GM19452 (cell line): ENCODE measurements around the gene ZNF692.
A peak's percentile ranks its signal among the peaks of the same experiment; 100 is the strongest.
"Not testable (repeated sequence)": the region's sequence is repeated elsewhere in the genome, so short reads cannot be mapped to it uniquely, and the experiment has no call there.

Experiments
- ATAC-seq: cut with Tn5 transposase; IDR thresholded peaks from one replicate; pipeline ENCODE4 v1.9.1; 2021; ENCODE audit not compliant: unreplicated experiment

The ZNF692 gene

DNA sequence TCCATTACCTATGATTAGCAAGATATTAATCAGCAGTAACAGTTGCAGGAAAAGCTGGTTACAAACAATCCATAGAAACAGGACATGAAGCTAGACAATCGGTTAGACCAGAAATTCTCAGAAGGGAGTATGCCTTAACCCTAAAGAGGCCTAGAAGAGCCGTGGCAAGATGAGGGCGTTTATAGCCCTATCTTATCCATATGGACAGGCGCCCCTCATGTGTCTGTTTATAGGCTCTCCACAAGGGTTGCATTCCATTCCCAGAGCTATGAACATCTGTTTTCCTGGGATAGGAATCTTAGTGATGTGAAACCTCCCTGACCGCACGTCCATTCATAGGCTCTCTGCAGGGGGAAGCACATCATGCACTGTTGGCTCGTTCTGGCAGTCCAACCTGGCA is 23.5 kb upstream of the ZNF692 start:
- ATAC-seq, result not testable (repeated sequence)

DNA sequence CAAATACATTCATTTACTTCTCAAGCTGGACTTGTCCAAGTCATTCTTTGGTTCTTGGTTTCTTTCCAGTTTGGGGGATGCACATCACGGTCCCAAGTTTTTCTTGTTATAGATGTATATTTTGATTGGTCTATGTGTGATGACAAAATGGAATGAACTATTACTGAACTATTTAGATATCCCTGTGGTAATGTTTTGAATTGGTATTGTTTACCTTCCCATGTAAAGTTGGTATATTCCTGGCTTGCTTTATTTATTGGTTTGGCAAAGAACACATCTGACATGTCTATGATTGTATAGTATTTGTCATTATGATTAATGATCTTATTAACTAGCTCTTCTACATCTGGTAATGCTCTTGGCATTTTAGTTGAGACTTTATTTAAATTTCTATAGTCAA is 22.4 kb upstream of the ZNF692 start:
- ATAC-seq, result no peak

DNA sequence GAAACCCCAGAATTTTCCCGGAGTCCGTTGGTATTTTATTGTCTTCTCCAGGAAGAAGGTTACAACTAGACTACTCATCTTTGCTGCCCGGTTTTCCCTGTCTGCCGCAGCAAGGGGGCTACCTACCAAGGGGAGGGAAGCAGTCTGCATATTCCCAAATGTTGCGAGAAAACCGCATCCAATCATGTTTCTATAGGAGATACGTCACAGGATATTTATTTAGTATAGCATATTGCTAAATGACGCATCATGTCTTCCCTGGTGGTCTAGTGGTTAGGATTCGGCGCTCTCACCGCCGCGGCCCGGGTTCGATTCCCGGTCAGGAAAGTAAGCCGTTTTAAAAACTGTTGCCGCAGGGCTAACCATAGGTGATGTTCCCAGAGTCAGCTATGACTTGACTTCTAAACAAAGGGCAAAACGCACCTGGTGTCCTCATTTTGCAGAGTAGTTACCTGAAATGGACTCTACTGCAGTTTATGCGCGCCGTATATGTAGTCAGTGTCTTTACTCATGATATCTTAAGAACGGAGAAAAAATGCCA is 15.2 kb upstream of the ZNF692 start:
- ATAC-seq, result peak; percentile 55

DNA sequence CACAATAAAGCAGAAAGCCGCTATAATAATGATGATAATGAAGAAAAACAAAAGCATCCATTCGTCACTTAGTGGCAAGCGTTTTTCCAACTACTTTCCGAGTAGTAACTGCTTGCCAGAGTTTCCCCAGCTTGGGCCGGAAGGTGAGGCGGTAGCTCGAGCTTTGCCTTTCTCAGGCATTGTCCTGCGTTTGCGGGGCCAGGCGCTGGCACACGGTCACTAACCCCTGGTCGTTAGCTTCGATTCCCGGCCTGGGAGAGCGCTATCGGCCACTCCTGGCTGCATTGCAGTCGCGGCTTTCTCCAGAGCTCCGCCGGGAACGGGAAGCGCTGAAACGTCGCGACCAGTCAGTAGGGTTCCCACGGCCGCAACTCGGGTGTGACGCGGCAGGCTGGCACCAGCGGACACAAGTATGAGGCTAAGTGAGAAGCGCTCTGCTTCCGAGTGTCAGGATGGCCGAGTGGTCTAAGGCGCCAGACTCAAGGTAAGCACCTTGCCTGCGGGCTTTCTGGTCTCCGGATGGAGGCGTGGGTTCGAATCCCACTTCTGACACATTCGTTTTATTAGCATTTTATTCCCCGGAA is 14.6 kb upstream of the ZNF692 start:
- peak; percentile 80 for ATAC-seq

DNA sequence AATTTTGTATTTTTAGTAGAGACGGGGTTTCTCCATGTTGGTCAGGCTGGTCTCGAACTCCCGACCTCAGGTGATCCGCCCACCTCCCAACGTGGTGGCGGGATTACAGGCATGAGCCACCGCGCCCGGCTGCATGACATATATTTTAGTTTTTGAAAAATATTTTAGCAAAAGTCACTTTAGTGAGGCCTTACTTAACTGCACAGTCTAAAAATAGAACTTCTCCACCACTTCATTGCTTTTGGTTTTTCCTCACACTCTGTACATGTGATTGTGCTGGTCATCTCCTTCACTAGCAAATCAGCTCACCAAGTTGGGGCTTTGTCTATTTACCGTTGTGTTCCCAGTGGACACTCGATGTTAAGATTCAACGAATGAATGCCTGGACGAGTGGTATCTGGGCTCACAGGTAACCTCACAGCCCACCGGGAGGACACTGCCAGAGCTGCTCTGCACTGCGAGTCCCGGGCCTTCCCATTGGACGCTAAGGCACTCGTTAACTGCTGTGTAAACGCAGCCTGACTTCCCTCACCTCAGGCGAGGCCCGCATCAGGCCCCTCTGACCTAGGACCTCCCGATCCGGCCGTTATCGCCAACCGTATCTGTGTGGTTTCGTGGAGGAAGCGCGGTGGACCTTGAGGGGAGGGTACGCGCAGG is 14.0 kb upstream of the ZNF692 start:
- ATAC-seq, result peak; percentile 40

DNA sequence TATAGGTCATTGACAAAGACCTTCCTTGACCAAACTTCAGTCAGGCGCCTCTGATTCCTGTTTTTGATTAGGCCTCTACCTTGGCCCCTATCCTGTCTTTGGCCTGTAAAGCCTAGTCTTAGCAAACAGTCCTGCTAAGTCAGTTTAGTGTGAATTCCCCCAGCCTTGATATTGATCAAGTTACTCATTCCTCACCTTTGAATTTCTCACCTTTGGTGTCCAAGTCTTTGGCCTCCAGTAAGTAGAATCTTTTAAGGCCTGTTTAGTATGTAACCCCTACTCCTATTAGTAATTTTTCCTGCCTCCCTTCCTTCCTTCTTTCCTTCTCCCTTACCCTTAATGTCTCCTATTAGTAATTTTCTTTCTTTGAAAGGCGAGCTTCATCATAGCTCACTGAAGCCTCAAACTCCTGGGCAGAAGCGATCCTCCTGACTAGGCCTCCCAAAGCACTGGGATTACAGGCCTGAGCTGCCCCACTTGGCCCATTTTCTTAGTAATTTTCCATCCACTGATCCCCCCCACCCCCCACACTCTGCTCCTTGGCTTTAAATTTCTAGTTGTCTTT is 13.0 kb upstream of the ZNF692 start:
- ATAC-seq, result no peak

DNA sequence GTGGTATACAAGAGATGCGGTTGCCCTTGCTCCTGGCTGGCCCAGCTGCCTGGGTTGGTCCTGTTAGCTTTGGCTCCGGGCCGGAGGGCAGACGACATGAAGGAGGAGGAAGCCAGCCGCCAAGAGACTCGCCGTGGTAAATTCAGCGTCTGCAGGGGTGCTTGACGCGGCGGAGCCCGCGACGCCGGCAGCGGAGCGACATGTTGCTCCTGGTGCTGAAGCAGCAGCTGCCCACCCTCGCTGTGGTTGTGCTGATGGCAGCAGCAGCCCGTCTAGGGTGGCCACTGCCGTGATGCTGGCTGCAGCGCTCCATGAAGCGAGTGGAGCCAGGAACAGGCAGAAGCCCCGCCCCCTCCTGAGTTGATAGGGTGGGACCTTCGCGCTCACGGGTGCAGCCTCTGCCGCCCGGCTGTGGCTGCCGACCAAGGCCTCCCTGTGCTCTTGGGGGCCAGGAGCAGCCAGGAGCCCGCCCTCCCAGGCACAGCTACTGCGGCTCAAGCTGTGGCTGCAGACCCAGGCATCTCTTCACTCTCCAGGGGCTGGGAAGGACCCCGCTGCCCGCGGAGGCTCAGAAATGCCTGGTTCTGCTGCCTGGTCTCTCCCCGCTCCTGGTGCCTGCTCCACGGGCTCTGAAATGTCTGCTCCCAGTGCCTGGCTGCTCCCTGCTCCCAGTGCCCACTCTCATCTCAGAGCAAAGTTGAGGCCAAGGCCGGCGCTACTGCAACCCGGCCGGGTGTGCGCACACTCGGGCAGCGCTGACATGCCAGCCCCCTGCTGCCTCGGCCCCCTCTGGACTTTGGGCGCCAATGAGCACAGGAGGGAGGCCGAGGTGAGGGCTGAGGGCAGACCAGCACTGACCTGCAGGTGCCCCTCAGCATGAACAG is 4.4 kb upstream of the ZNF692 start:
- ATAC-seq, result peak; percentile 60

DNA sequence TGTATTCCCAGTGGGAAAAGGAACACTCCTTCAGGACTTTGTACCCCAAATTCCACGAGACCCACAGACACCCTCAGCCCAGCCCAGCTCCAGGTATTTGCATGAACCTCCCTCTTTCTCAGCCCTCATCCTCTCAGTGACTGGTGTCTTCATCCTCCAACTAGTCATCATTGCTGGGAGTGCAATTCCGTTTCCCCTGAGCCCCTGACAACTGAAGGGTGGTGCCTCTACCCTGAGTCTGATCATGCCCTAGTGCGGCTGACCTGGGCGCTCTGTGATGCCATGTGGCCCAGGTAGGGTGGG is 3.8 kb upstream of the ZNF692 start:
- ATAC-seq, result peak; percentile 5

DNA sequence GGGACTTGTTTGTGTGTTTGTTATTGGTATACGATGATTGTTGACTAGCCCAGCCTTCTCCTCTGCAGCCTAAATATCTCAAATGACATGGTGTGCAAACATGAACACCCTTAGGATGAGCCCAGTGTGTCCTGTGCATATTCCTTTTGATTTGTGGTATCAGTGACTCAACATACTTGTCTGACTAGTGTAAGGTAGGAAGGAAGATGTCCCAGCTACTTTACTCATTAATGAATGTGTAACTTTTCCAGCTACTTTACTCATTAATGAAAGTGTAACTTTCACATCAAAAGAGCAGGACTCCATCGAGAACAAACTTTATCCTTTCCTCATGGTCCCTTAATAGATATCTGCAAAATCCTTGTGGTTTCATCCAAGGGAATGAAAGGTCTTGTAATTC is 2.7 kb upstream of the ZNF692 start:
- ATAC-seq, result no peak

DNA sequence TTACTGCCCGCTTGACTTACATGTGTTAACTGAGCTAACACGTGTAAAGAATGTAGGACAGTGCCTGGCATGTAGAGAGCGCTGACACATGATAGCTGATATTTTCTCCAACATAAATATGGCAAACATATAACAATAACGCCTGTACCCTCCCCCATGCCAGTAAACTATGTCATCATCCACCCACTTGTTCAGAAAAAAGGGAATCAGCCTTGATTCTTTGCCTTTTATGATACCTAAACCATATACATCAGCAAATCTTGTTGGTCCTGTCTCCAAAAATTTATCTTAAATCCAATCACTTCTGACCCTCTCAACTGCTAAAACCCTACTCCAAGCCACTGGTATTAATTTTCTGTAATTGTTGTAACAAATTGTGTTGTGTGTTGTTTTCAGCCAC is 1.1 kb upstream of the ZNF692 start:
- ATAC-seq, result no peak

DNA sequence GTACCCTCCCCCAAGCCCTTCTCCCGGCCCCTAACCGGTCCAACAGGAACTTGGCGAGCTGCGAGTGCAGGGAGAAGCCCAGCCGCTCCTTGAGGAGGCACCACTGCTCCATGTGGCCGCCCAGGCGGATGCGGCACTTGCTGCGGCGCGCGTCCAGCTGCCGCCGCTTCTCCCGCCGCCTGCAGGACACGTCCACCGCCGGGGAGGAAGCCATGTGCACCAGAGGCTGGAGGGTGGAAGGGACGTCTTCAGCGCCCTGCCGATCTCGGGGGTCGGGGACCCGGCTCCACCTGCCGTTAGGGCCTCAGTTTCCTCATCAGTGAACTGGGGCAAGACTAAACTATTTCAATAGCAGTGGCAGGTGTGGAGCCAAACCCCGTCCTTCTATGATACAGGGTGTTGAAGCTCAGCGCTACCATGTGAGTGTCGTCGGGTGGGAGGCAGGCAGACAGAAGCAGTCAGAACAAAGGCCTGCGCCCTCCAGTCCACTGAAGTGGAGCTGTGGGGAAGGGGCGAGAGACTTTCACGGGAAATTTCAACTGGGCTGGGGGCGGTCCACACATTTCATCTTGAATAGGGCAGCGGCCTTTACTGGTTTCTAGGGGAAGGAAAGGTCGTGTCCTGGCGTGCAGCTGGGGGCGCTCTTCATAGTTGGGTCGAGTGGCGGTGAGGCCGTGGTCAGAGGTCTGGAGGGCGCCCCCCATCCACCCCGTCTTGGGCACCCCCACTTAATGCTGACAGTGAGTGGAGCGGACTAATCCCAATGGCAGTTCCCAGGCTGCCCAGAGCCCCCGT is 592 bp downstream of the ZNF692 start:
- peak; percentile 34 for ATAC-seq

DNA sequence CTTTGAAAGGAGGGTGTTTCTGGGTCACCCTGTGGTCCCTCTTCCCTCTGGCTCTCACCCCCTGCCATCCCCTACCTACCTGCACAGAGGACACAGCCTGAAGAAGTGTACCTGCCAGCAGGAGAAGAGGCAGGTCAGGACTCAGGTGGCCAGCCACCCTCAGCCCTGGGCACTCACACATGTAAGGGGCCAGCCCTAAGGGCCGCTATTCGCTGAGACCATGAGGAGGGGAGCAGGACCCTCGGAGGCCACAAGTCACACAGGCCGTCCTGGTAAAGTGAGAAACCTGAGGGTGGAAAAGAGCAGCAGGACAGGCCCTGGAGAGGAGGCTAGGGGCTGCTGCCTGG is 1.2 kb downstream of the ZNF692 start:
- no peak for ATAC-seq

DNA sequence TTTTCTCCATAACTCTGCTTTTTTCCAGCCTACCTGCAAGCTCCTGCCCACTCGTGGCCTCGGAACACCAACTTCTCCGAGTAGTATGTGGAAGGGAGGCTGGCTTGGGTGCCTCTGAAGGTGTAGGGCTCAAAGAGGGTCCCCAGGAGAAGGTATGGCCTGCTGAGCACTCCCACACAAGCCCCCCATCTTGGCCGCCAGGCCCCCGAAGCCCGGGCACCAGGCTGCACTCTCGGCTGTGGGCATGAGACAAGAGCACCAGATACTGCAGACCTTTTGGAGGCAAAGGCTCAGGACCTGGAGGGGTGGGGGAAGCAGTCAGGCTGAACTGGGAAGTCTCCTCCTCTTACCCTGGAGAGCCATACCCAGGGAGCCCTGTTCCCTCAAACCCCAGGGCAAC is 1.7 kb downstream of the ZNF692 start:
- no peak for ATAC-seq

DNA sequence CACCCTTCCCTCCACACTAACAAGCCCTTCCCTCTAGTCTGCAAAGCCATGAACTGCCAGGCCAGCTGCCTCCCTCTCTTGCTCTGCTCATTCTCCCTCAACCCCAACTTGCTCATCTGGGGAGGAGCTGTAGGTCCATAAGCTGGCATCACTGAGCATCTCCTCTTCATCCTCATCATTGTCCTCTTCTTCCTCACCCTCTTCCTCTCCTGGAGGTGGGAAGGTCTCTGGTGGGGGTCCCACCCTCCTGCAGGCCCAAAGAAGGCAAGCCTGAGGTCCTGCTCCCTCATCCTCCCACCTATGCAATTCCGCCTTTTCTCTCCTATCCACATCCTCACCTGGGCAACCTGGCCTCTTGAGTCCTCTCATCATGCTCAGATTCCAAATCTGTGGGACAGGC is 2.7 kb downstream of the ZNF692 start:
- ATAC-seq, result no peak

DNA sequence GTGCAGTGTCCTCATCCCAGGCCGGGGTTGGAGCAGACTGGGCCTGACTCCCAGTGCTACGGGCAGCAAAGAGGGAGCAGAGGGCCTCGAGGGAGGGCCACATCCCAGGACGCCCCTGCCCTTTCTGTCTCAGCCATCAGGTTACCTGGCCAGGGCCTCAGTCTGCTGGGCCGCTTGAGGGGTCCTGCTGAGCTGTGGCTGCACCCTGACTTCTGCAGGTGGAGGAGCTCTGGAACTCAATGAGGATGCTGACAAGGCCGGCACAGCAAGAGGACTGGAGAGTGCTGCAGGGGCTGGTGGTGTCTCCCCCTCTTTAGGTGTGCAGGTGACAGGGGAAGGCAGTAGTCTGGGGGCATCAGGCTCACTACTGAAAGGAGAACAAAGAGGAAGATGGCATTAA is 3.3 kb downstream of the ZNF692 start:
- ATAC-seq, result no peak

DNA sequence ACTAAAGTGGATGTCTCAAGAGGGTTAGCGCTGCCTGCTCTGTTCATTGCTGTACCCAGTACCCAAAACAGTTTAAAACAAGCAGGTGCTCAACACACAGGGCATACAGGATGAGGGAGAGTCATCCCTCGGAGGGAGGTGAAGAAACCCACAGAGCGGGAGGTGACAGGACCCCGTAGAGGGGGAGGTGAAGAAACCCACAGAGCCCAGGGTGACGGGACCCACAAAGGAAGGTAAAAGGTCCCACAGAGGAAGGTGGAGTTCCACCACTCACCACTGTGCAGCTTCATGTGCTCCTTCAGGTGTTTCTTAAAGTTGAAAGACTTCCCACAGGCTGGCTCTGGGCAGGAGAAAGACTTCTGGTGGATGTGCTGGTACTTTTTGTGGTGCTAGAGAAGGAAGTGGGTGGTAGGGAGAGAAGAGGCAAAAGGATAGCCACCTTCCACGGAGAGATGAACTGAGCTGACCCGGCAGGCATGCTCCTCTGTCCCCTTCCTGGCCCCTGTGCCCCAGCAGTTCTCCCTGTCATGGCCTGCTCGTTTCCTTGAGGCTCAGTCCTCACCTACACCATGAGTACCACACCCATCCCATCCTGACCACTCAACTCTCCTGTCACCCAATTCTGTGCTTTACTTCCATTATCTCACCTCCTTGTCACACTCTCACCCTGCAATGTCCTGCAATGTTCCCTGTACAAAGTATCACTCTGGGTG is 5.1 kb downstream of the ZNF692 start:
- ATAC-seq, result no peak

DNA sequence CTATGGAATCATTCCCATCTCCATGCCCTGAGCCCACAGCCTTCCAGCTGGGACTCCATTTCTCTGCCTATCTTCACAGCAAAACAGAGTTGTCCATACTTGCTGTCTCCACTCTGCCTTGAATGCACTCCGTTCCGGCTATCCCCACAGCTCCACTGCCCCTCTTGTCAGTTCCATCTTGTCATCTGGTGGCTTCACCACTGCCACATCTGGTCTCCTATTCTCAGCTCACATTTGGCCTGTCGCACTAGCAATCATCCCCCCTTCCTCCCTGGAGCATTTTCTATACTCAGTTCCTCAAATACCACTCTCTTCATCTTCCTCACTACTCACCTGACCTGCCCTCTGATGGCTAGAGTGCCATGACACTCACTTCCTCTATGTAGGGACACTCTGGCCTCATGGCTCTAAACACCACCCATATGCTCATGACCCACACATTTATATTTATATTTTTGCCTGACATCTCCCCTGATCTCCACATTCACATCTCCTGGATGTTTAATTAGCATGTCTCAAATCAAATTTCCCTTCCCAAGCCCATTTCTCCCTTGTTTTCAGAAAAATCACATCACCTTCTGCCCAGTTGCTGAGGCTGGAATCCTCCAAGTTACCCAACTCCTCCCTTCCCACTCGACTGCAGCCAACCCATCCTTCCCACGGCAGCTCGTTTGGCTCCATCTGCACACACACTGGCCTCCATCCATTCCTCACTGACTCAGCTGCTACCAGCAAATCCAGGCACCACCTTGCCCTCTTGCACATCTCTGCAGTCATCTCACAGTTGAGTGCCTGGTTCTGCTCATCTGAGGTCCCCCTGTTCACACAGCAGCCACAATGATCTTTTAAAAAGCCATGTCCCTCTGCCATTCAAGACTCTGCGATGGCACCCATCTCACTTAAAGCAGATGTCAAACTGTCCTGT is 6.1 kb downstream of the ZNF692 start:
- no peak for ATAC-seq

DNA sequence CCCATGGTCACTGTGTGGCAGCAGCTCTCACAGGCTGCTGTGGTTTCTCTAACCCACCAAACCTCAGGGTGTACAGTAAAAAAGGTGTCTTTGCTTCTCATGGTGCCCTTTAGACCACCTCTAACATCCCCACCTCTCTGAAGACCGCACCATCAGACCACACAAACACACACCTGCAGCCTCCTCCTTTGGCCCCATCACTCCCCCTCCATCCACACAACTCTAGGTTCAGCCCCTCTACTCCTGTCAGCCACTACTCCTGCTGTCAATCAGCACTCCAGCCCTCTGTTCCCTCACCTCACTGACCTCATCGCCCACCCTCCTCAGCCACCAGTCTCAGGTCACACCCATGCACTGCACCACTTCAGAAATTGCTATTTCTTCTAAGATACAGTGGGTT is 7.5 kb downstream of the ZNF692 start:
- ATAC-seq, result no peak

DNA sequence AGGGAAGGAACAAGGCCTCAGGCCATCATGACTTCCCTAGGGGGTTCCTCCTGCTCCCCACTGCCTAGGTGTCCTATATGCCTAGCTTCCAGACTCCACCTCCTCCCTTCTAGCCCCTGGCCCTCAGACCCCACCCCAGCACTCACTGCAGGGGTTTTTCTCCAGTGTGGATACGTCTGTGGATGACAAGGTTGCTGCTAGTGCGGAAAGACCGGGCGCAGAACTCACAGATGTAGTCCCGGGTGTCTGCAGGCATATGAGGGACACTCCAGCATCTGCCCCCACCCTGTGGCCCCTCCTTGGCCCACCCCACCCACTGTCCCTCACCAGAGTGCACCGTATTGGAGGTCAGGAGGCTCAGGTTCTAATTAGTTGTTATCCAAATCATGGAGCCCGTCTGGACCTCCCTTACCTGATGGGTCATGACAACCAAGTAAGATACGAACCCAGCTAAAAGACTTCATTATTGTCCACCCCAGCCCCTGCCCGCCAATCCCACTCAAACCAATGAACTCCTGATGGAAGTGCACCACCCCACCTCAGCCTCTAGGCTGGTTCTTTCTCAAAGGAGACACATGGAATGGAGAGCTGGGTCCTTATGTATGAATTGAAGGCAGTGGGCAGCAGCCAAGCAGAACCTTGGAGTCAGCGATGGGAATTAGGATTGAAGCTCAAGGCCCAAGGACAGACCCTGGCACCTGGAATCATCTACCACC is 8.2 kb downstream of the ZNF692 start:
- no peak for ATAC-seq
